GM23338 (cell line): ENCODE measurements around the gene CDHR4.

ENCODE experiments used
- EZH2 ChIP-seq: fragments of 200-600 bp; sonication (generic); IDR thresholded peaks from one replicate; pipeline ENCODE4 v1.8.0; 2017; ENCODE audit warnings: antibody characterized with exemption, mild to moderate bottlenecking, low read depth; ENCODE audit not compliant: unreplicated experiment
- POLR2AphosphoS5 ChIP-seq: IDR thresholded peaks from 2 replicates; pipeline ENCODE4 v1.6.1; 2016; ENCODE audit warnings: antibody characterized with exemption, low read depth
- ZNF114 ChIP-seq: fragments of 250-450 bp; sonication (Bioruptor Pico); IDR thresholded peaks from 2 replicates; pipeline ENCODE4 v1.5.0; 2020; ENCODE audit warnings: mild to moderate bottlenecking, moderate library complexity
- TF ChIP-seq, protein P1 (sequence below), 2 experiments: fragments of 200-600 bp in 1 of 2; sonication (generic) in 1 of 2; conservative IDR thresholded peaks; 2 replicates each; pipeline versions ENCODE4 v1.5.1 to v1.6.1; 2016 to 2017; ENCODE audit warnings: antibody characterized with exemption in 2 of 2, low read depth in 2 of 2, mild to moderate bottlenecking in 2 of 2, moderate library complexity in 1 of 2
- TF ChIP-seq, protein P2 (sequence below): IDR thresholded peaks from one replicate; pipeline ENCODE4 v1.6.1; 2018; ENCODE audit warnings: antibody characterized with exemption; ENCODE audit not compliant: unreplicated experiment
- TF ChIP-seq, protein P3 (sequence below): IDR thresholded peaks from 2 replicates; pipeline ENCODE4 v1.6.1; 2016; ENCODE audit warnings: antibody characterized with exemption

DNA sequence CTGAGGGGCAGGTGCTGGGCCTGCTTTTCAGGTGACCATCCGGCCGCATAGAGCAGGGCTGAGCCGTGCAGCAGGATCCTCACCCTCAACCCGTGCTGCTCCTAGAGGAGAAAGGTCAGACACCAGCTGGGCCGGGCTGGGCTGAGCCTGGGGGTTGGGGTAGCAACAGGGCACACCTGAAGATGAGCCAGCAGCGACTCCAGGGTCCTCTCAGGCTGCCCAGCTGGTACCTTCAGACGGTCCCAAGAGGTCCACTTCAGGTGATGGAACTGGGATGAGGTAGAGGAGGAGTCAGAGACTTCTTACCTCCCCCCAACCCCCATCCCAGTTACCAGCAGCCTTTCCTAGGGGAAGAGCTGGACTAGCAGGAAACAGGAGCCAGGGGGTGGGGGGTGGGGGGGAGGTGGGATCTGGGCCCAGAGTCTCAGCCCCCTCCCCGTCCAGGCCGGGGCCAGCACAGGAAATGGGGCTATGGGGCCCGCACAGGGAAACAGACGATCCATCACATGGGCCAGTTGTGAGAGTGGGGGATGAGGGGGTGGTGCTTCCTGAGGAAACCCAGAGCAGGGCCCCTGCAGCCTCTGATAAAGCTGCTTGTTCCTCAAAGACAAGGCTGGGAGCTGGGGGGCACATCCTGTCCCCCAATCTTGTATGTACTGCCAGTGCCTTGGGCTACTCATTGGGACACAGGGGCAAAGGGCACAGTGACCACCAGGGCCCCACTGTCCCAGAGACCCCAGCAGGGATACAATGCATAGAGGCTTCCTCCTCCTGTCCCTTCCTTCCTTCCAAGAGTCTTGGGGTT lies 6.4 kb upstream of the CDHR4 start:
- TF ChIP-seq, protein P1, sequence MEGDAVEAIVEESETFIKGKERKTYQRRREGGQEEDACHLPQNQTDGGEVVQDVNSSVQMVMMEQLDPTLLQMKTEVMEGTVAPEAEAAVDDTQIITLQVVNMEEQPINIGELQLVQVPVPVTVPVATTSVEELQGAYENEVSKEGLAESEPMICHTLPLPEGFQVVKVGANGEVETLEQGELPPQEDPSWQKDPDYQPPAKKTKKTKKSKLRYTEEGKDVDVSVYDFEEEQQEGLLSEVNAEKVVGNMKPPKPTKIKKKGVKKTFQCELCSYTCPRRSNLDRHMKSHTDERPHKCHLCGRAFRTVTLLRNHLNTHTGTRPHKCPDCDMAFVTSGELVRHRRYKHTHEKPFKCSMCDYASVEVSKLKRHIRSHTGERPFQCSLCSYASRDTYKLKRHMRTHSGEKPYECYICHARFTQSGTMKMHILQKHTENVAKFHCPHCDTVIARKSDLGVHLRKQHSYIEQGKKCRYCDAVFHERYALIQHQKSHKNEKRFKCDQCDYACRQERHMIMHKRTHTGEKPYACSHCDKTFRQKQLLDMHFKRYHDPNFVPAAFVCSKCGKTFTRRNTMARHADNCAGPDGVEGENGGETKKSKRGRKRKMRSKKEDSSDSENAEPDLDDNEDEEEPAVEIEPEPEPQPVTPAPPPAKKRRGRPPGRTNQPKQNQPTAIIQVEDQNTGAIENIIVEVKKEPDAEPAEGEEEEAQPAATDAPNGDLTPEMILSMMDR (conservative IDR thresholded peaks at IDR 0.05; ENCODE audit: low read depth in 2 of 2): no peak
- TF ChIP-seq, protein P2, sequence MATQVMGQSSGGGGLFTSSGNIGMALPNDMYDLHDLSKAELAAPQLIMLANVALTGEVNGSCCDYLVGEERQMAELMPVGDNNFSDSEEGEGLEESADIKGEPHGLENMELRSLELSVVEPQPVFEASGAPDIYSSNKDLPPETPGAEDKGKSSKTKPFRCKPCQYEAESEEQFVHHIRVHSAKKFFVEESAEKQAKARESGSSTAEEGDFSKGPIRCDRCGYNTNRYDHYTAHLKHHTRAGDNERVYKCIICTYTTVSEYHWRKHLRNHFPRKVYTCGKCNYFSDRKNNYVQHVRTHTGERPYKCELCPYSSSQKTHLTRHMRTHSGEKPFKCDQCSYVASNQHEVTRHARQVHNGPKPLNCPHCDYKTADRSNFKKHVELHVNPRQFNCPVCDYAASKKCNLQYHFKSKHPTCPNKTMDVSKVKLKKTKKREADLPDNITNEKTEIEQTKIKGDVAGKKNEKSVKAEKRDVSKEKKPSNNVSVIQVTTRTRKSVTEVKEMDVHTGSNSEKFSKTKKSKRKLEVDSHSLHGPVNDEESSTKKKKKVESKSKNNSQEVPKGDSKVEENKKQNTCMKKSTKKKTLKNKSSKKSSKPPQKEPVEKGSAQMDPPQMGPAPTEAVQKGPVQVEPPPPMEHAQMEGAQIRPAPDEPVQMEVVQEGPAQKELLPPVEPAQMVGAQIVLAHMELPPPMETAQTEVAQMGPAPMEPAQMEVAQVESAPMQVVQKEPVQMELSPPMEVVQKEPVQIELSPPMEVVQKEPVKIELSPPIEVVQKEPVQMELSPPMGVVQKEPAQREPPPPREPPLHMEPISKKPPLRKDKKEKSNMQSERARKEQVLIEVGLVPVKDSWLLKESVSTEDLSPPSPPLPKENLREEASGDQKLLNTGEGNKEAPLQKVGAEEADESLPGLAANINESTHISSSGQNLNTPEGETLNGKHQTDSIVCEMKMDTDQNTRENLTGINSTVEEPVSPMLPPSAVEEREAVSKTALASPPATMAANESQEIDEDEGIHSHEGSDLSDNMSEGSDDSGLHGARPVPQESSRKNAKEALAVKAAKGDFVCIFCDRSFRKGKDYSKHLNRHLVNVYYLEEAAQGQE: no peak
- TF ChIP-seq EZH2 (no peak), POLR2AphosphoS5 (0 out of 2 replicates have a peak, but pooled peaks have one; percentile 27), ZNF114 (CRISPR knock-in tag) (no peak)
- TF ChIP-seq, protein P3, sequence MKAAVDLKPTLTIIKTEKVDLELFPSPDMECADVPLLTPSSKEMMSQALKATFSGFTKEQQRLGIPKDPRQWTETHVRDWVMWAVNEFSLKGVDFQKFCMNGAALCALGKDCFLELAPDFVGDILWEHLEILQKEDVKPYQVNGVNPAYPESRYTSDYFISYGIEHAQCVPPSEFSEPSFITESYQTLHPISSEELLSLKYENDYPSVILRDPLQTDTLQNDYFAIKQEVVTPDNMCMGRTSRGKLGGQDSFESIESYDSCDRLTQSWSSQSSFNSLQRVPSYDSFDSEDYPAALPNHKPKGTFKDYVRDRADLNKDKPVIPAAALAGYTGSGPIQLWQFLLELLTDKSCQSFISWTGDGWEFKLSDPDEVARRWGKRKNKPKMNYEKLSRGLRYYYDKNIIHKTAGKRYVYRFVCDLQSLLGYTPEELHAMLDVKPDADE: peak; percentile 54
